Measurements from ENCODE around the gene ACSF2. TPM values are rescaled to one million over a fixed set of nuclear protein-coding genes. Genes with fewer than 3 reads are reported as not detected.

ACSF2 gene
- total RNA-seq, 1 donor from 2014 or later = 26.1 TPM

GRCh38 chr17:50495217-50495823 lies 69.3 kb downstream of the ACSF2 start:
- TF ChIP-seq, protein P1, sequence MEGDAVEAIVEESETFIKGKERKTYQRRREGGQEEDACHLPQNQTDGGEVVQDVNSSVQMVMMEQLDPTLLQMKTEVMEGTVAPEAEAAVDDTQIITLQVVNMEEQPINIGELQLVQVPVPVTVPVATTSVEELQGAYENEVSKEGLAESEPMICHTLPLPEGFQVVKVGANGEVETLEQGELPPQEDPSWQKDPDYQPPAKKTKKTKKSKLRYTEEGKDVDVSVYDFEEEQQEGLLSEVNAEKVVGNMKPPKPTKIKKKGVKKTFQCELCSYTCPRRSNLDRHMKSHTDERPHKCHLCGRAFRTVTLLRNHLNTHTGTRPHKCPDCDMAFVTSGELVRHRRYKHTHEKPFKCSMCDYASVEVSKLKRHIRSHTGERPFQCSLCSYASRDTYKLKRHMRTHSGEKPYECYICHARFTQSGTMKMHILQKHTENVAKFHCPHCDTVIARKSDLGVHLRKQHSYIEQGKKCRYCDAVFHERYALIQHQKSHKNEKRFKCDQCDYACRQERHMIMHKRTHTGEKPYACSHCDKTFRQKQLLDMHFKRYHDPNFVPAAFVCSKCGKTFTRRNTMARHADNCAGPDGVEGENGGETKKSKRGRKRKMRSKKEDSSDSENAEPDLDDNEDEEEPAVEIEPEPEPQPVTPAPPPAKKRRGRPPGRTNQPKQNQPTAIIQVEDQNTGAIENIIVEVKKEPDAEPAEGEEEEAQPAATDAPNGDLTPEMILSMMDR (IDR thresholded peaks at IDR 0.05) = no peak
- Histone ChIP-seq H3K9me3 (no peaks in the 10 kb centered on the region), H3K36me3 (no peaks in the 10 kb centered on the region), H3K27me3 (no peaks in the 10 kb centered on the region), H3K27ac (no peak overlapping the region), H3K4me3 (no peak overlapping the region), H3K4me1 (no peaks in the 10 kb centered on the region)
- intact Hi-C loops (cut with DNase I) = no loop called here
- DNase-seq (ENCODE audit: low spot score in 2 of 2) = no peak

DNA sequence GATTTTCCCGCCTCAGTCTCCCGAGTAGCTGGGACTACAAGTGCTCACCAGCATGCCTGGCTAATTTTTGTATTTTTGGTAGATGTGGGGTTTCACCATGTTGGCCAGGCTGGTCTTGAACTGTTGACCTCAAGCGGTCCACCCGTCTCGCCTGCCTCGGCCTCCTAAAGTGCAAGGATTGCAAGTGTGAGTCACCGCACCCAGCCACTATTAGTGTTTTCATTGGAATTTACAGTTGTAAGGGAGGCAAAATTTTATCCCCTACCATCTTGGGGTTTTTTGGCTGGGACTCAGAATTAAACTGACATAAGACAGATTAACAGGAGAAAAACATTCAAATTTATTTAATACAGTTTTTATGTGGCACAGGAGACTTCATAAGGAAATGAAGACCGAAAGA lies 69.9 kb downstream of the ACSF2 start:
- no peak for DNase-seq (ENCODE audit: low spot score in 2 of 2)
- TF ChIP-seq, protein P1 (IDR thresholded peaks at IDR 0.05) = no peak
- H3K9me3 ChIP-seq = no peaks in the 10 kb centered on the region
- H3K27me3 ChIP-seq = no peaks in the 10 kb centered on the region
- H3K36me3 ChIP-seq = no peaks in the 10 kb centered on the region
- H3K27ac ChIP-seq = no peak overlapping the region
- H3K4me3 ChIP-seq = no peak overlapping the region
- H3K4me1 ChIP-seq = no peaks in the 10 kb centered on the region
- intact Hi-C loops (cut with DNase I) = no loop called here

- intact Hi-C loops (cut with DNase I) = no loop called here
- DNase-seq (ENCODE audit: low spot score in 2 of 2) = no peak
- no peaks in the 10 kb centered on the region for H3K9me3 ChIP-seq
- TF ChIP-seq, protein P1 (IDR thresholded peaks at IDR 0.05) = no peak
- H3K4me3 ChIP-seq = no peak overlapping the region
- H3K27ac ChIP-seq = no peak overlapping the region
- H3K27me3 ChIP-seq = no peaks in the 10 kb centered on the region
- H3K4me1 ChIP-seq = no peaks in the 10 kb centered on the region
- no peaks in the 10 kb centered on the region for H3K36me3 ChIP-seq
These were observed 72.2 kb downstream of the ACSF2 start for GRCh38 chr17:50498021-50498874.

- no peak for DNase-seq (ENCODE audit: low spot score in 2 of 2)
- intact Hi-C loops (cut with DNase I) = no loop called here
- no peaks in the 10 kb centered on the region for H3K9me3 ChIP-seq
- H3K27me3 ChIP-seq = no peaks in the 10 kb centered on the region
- H3K4me3 ChIP-seq = no peak overlapping the region
- no peak overlapping the region for H3K27ac ChIP-seq
- no peaks in the 10 kb centered on the region for H3K4me1 ChIP-seq
- TF ChIP-seq, protein P1 (IDR thresholded peaks at IDR 0.05) = no peak
- H3K36me3 ChIP-seq = no peaks in the 10 kb centered on the region
These were observed 73.3 kb downstream of the ACSF2 start for GRCh38 chr17:50499270-50499669.

- Histone ChIP-seq H3K9me3 (no peaks in the 10 kb centered on the region), H3K36me3 (no peaks in the 10 kb centered on the region), H3K27me3 (no peaks in the 10 kb centered on the region), H3K4me3 (no peak overlapping the region), H3K4me1 (no peaks in the 10 kb centered on the region), H3K27ac (no peak overlapping the region)
- DNase-seq (ENCODE audit: low spot score in 2 of 2) = no peak
- TF ChIP-seq, protein P1 (IDR thresholded peaks at IDR 0.05) = no peak
- intact Hi-C loops (cut with DNase I) = no loop called here
These were observed 73.7 kb downstream of the ACSF2 start for GRCh38 chr17:50499721-50500120.
